IgD-negative memory B cell (primary cell): ENCODE measurements around the gene ZNF18. TPM values are rescaled to one million over a fixed set of nuclear protein-coding genes. Genes with fewer than 3 reads are reported as not detected.
"Not testable (repeated sequence)": the region's sequence is repeated elsewhere in the genome, so short reads cannot be mapped to it uniquely, and the experiment has no call there.

Experiments used
- H3K27ac Mint-ChIP-seq, 3 donors: one replicate each; pipeline ENCODE4 v1.8.0; 2020 to 2022; ENCODE audit warnings: mild to moderate bottlenecking in 3 of 3, mixed read lengths in 3 of 3, moderate library complexity in 1 of 3
- H3K27me3 Mint-ChIP-seq: one replicate; pipeline ENCODE4 v1.8.0; 2021; ENCODE audit warnings: mixed read lengths
- H3K36me3 Mint-ChIP-seq: one replicate; pipeline ENCODE4 v1.8.0; 2020; ENCODE audit warnings: mild to moderate bottlenecking, mixed read lengths
- H3K4me1 Mint-ChIP-seq, 3 donors: one replicate each; pipeline ENCODE4 v1.8.0; 2020 to 2022; ENCODE audit warnings: mixed read lengths in 3 of 3, mild to moderate bottlenecking in 1 of 3
- H3K4me3 Mint-ChIP-seq, 4 donors: one replicate each; pipeline ENCODE4 v1.8.0; 2020 to 2022; ENCODE audit warnings: mild to moderate bottlenecking in 4 of 4, mixed read lengths in 4 of 4, moderate library complexity in 3 of 4
- H3K9me3 Mint-ChIP-seq, 3 donors: one replicate each; pipeline ENCODE4 v1.8.0; 2020 to 2021; ENCODE audit warnings: mixed read lengths in 3 of 3, mild to moderate bottlenecking in 1 of 3
- polyA plus RNA-seq: library from polyadenylated mRNA; unstranded; fragments of 300-500 nt; fragmentation: Illumina TruSeq; gene quantifications from one replicate; pipeline ENCODE4 v1.2.3, GENCODE V29; 2021

Gene ZNF18
- polyA plus RNA-seq, 1 donor from 2014 or later, result 6.8 TPM

GRCh38 chr17:12007466-12007865, 10.2 kb upstream of the ZNF18 start:
- H3K4me1 Mint-ChIP-seq, result no peaks in the 10 kb centered on the region
- no peaks in the 10 kb centered on the region for H3K27me3 Mint-ChIP-seq
- H3K4me3 Mint-ChIP-seq, result no peak overlapping the region
- H3K27ac Mint-ChIP-seq, result peak overlapping the region in 1 of 3 donors; percentile 3
- no peaks in the 10 kb centered on the region for H3K36me3 Mint-ChIP-seq
- H3K9me3 Mint-ChIP-seq, result no peaks in the 10 kb centered on the region

GRCh38 chr17:11999696-12000095, 2.4 kb upstream of the ZNF18 start:
- H3K4me1 Mint-ChIP-seq, result peaks cover 10 to 15% (median 12%) of the 10 kb centered on the region in 3 donors
- no peaks in the 10 kb centered on the region for H3K27me3 Mint-ChIP-seq
- no peaks in the 10 kb centered on the region for H3K9me3 Mint-ChIP-seq
- peak overlapping the region in 1 of 4 donors; percentile 20 for H3K4me3 Mint-ChIP-seq
- peak overlapping the region in 1 of 3 donors; percentile 29 for H3K27ac Mint-ChIP-seq
- H3K36me3 Mint-ChIP-seq, result no peaks in the 10 kb centered on the region

- Mint-ChIP-seq H3K4me1 (peaks cover 10 to 15% (median 12%) of the 10 kb centered on the region in 3 donors), H3K27ac (peak overlapping the region in 2 of 3 donors; percentile 57 to 83), H3K27me3 (no peaks in the 10 kb centered on the region)
Measured at GRCh38 chr17:11997972-11998233, 628 bp upstream of the ZNF18 start.

GRCh38 chr17:11996722-11997146, 541 bp downstream of the ZNF18 start:
- H3K4me1 Mint-ChIP-seq, result peaks cover 10 to 15% (median 12%) of the 10 kb centered on the region in 3 donors
- no peaks in the 10 kb centered on the region for H3K9me3 Mint-ChIP-seq
- peak overlapping the region; percentile 62 to 96 (median 95) for H3K27ac Mint-ChIP-seq
- peak overlapping the region; percentile 92 to 99 (median 96) for H3K4me3 Mint-ChIP-seq
- H3K27me3 Mint-ChIP-seq, result no peaks in the 10 kb centered on the region
- H3K36me3 Mint-ChIP-seq, result no peaks in the 10 kb centered on the region

More at GRCh38 chr17:11997972-11998233, 628 bp upstream of the ZNF18 start:
- Mint-ChIP-seq H3K9me3 (no peaks in the 10 kb centered on the region), H3K4me3 (peak overlapping the region; percentile 92 to 99 (median 96)), H3K36me3 (no peaks in the 10 kb centered on the region)

GRCh38 chr17:11991461-11991860, 5.8 kb downstream of the ZNF18 start:
- Mint-ChIP-seq H3K9me3 (no peaks in the 10 kb centered on the region), H3K4me1 (peaks cover 7 to 12% (median 9%) of the 10 kb centered on the region in 3 donors), H3K27ac (no peak overlapping the region), H3K36me3 (peaks cover 11% of the 10 kb centered on the region), H3K4me3 (no peak overlapping the region), H3K27me3 (no peaks in the 10 kb centered on the region)

- no peaks in the 10 kb centered on the region for H3K27me3 Mint-ChIP-seq
- peaks cover 11% of the 10 kb centered on the region for H3K36me3 Mint-ChIP-seq
- no peaks in the 10 kb centered on the region for H3K9me3 Mint-ChIP-seq
- H3K4me1 Mint-ChIP-seq, result peaks cover 2 to 10% (median 8%) of the 10 kb centered on the region in 3 donors
- H3K4me3 Mint-ChIP-seq, result no peak overlapping the region
- no peak overlapping the region for H3K27ac Mint-ChIP-seq
Measured at GRCh38 chr17:11990363-11990983, 6.8 kb downstream of the ZNF18 start.

- no peak overlapping the region for H3K4me3 Mint-ChIP-seq
- H3K4me1 Mint-ChIP-seq, result peaks cover 0 to 8% (median 5%) of the 10 kb centered on the region in 3 donors
- no peak overlapping the region for H3K27ac Mint-ChIP-seq
- H3K36me3 Mint-ChIP-seq, result peaks cover 17% of the 10 kb centered on the region
- no peaks in the 10 kb centered on the region for H3K27me3 Mint-ChIP-seq
- H3K9me3 Mint-ChIP-seq, result no peaks in the 10 kb centered on the region
Measured at GRCh38 chr17:11986942-11987329, 10.3 kb downstream of the ZNF18 start.

GRCh38 chr17:11986179-11986941, 10.9 kb downstream of the ZNF18 start:
- H3K27me3 Mint-ChIP-seq, result no peaks in the 10 kb centered on the region
- H3K4me3 Mint-ChIP-seq, result no peak overlapping the region
- H3K36me3 Mint-ChIP-seq, result peaks cover 17% of the 10 kb centered on the region
- H3K4me1 Mint-ChIP-seq, result peaks cover 0 to 8% (median 5%) of the 10 kb centered on the region in 3 donors
- H3K27ac Mint-ChIP-seq, result no peak overlapping the region
- no peaks in the 10 kb centered on the region for H3K9me3 Mint-ChIP-seq

- Mint-ChIP-seq H3K27me3 (no peaks in the 10 kb centered on the region), H3K4me3 (no peak overlapping the region), H3K9me3 (no peaks in the 10 kb centered on the region), H3K36me3 (peaks cover 13% of the 10 kb centered on the region), H3K27ac (peak overlapping the region in 1 of 3 donors; percentile 79), H3K4me1 (no peaks in the 10 kb centered on the region)
Measured at GRCh38 chr17:11981862-11982261, 15.4 kb downstream of the ZNF18 start.

GRCh38 chr17:11980813-11981212, 16.5 kb downstream of the ZNF18 start:
- H3K27me3 Mint-ChIP-seq, result no peaks in the 10 kb centered on the region
- no peak overlapping the region for H3K27ac Mint-ChIP-seq
- no peak overlapping the region for H3K4me3 Mint-ChIP-seq
- H3K9me3 Mint-ChIP-seq, result no peaks in the 10 kb centered on the region
- peaks cover 13% of the 10 kb centered on the region for H3K36me3 Mint-ChIP-seq
- no peaks in the 10 kb centered on the region for H3K4me1 Mint-ChIP-seq

- Mint-ChIP-seq H3K4me1 (no peaks in the 10 kb centered on the region), H3K9me3 (no peaks in the 10 kb centered on the region), H3K27ac (no peak overlapping the region), H3K4me3 (no peak overlapping the region), H3K27me3 (no peaks in the 10 kb centered on the region), H3K36me3 (peaks cover 13% of the 10 kb centered on the region)
Measured at GRCh38 chr17:11979795-11980194, 17.5 kb downstream of the ZNF18 start.

- H3K27me3 Mint-ChIP-seq, H3K27ac Mint-ChIP-seq, H3K4me3 Mint-ChIP-seq, H3K4me1 Mint-ChIP-seq, H3K36me3 Mint-ChIP-seq: not testable (repeated sequence)
- peaks cover 4 to 12% (median 11%) of the 10 kb centered on the region in 3 donors for H3K9me3 Mint-ChIP-seq
Measured at GRCh38 chr17:11972741-11973140, 24.5 kb downstream of the ZNF18 start.

- Mint-ChIP-seq H3K27me3 (no peaks in the 10 kb centered on the region), H3K9me3 (peaks cover 4 to 37% (median 14%) of the 10 kb centered on the region in 3 donors)
Measured at GRCh38 chr17:11969565-11969964, 27.7 kb downstream of the ZNF18 start.

GRCh38 chr17:11954936-11955335, 42.3 kb downstream of the ZNF18 start:
- Mint-ChIP-seq H3K4me3 (no peak overlapping the region), H3K9me3 (peaks cover 8 to 14% (median 13%) of the 10 kb centered on the region in 3 donors), H3K4me1 (no peaks in the 10 kb centered on the region), H3K27ac (no peak overlapping the region), H3K36me3 (peaks cover 17% of the 10 kb centered on the region), H3K27me3 (no peaks in the 10 kb centered on the region)

More at GRCh38 chr17:11969565-11969964, 27.7 kb downstream of the ZNF18 start:
- Mint-ChIP-seq H3K4me3 (no peak overlapping the region), H3K4me1 (peaks cover 0 to 4% (median 0%) of the 10 kb centered on the region in 3 donors), H3K27ac (no peak overlapping the region), H3K36me3 (peaks cover 14% of the 10 kb centered on the region)

GRCh38 chr17:11953924-11954323, 43.4 kb downstream of the ZNF18 start:
- H3K27ac Mint-ChIP-seq, result no peak overlapping the region

GRCh38 chr17:11952610-11953009, 44.7 kb downstream of the ZNF18 start:
- Mint-ChIP-seq H3K4me1 (no peaks in the 10 kb centered on the region), H3K27me3 (no peaks in the 10 kb centered on the region), H3K27ac (no peak overlapping the region), H3K4me3 (no peak overlapping the region), H3K36me3 (peaks cover 9% of the 10 kb centered on the region), H3K9me3 (peaks cover 7 to 15% (median 8%) of the 10 kb centered on the region in 3 donors)

More at GRCh38 chr17:11953924-11954323, 43.4 kb downstream of the ZNF18 start:
- Mint-ChIP-seq H3K9me3 (peaks cover 8 to 15% (median 13%) of the 10 kb centered on the region in 3 donors), H3K36me3 (peaks cover 17% of the 10 kb centered on the region), H3K27me3 (no peaks in the 10 kb centered on the region), H3K4me1 (no peaks in the 10 kb centered on the region), H3K4me3 (no peak overlapping the region)
